Type B pancreatic cell (in vitro differentiated cells): Measurements from ENCODE around the gene ZFPL1. TPM values are rescaled to one million over a fixed set of nuclear protein-coding genes. Genes with fewer than 3 reads are reported as not detected.
"Not testable (repeated sequence)": the region's sequence is repeated elsewhere in the genome, so short reads cannot be mapped to it uniquely, and the experiment has no call there.

Experiments used
- DNase-seq: peaks from one replicate; pipeline ENCODE4 v3.0.0; 2021; ENCODE audit warnings: mixed read lengths; ENCODE audit not compliant: unreplicated experiment; ENCODE audit errors: extremely low spot score
- H3K27ac Mint-ChIP-seq: 2 replicates; pipeline ENCODE4 v1.8.0; 2021; ENCODE audit warnings: mild to moderate bottlenecking, mixed read lengths
- H3K27me3 Mint-ChIP-seq: 2 replicates; pipeline ENCODE4 v1.8.0; 2021; ENCODE audit warnings: mixed read lengths
- H3K36me3 Mint-ChIP-seq: 2 replicates; pipeline ENCODE4 v1.8.0; 2021; ENCODE audit warnings: mixed read lengths
- H3K4me1 Mint-ChIP-seq: one replicate; pipeline ENCODE4 v1.8.0; 2021; ENCODE audit warnings: mixed read lengths; ENCODE audit not compliant: unreplicated experiment
- H3K4me3 Mint-ChIP-seq: 2 replicates; pipeline ENCODE4 v1.8.0; 2021; ENCODE audit warnings: mild to moderate bottlenecking, mixed read lengths
- H3K9me3 Mint-ChIP-seq: 2 replicates; pipeline ENCODE4 v1.8.0; 2021; ENCODE audit warnings: mixed read lengths
- total RNA-seq: library from RNA; stranded (reverse); gene quantifications from 2 replicates; pipeline ENCODE4 v1.2.1, GENCODE V29; 2021; ENCODE audit warnings: low replicate concordance
- TF ChIP-seq, protein P1 (sequence below): fragments of 200-600 bp; sonication (generic); conservative IDR thresholded peaks from 2 replicates; pipeline ENCODE4 v1.5.0; 2021; ENCODE audit warnings: antibody characterized with exemption, mild to moderate bottlenecking

The ZFPL1 gene
- total RNA-seq, 1 donor from 2014 or later: 35.9 TPM

DNA sequence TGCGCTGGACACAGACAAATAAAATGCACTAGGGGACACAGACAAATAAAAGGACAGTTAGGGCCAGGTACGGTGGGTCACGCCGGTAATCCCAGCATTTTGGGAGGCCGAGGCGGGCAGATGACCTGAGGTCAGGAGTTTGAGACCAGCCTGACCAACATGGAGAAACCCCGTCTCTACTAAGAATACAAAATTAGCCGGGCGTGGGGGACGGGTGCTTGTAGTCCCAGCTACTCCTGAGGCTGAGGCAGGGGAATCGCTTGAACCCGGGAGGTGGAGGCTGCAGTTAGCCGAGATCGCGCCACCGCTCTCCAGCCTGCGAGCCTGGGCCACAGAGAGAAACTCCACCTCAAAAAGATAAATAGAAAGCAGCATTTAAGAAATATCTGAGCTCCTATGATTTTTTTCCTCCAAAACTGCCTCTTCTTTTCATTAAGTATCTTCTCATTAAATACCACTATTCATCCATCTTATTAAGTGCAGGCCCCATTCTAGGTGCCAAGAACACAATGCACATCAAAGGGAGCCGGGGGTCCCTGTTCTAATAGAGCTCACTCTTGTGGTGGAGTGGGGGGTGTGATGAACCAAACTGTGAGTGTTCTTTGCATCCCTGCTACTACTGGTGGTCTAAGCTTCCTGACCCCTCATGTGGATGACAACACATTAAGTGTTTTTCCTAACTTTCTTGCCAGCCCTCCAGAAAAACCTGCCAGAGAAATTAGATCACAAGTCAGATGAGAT is 34.2 kb downstream of the ZFPL1 start:
- Mint-ChIP-seq H3K4me3 (peak overlapping the region; percentile 92), H3K27me3 (peaks cover 4% of the 10 kb centered on the region), H3K4me1 (peaks cover 20% of the 10 kb centered on the region), H3K27ac (peak overlapping the region; percentile 89), H3K36me3 (peaks cover 21% of the 10 kb centered on the region), H3K9me3 (no peaks in the 10 kb centered on the region)
- DNase-seq: no peak
- TF ChIP-seq, protein P1, sequence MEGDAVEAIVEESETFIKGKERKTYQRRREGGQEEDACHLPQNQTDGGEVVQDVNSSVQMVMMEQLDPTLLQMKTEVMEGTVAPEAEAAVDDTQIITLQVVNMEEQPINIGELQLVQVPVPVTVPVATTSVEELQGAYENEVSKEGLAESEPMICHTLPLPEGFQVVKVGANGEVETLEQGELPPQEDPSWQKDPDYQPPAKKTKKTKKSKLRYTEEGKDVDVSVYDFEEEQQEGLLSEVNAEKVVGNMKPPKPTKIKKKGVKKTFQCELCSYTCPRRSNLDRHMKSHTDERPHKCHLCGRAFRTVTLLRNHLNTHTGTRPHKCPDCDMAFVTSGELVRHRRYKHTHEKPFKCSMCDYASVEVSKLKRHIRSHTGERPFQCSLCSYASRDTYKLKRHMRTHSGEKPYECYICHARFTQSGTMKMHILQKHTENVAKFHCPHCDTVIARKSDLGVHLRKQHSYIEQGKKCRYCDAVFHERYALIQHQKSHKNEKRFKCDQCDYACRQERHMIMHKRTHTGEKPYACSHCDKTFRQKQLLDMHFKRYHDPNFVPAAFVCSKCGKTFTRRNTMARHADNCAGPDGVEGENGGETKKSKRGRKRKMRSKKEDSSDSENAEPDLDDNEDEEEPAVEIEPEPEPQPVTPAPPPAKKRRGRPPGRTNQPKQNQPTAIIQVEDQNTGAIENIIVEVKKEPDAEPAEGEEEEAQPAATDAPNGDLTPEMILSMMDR: peak; percentile 65

GRCh38 chr11:65118891-65119669 is 35.1 kb downstream of the ZFPL1 start:
- Mint-ChIP-seq H3K27ac (peak overlapping the region; percentile 99), H3K36me3 (peaks cover 21% of the 10 kb centered on the region), H3K4me1 (peaks cover 13% of the 10 kb centered on the region)
- not testable (repeated sequence) for H3K9me3 Mint-ChIP-seq, H3K4me3 Mint-ChIP-seq, DNase-seq, H3K27me3 Mint-ChIP-seq

GRCh38 chr11:65119670-65119995 is 35.6 kb downstream of the ZFPL1 start:
- H3K4me1 Mint-ChIP-seq: peaks cover 16% of the 10 kb centered on the region
- no peaks in the 10 kb centered on the region for H3K9me3 Mint-ChIP-seq
- no peaks in the 10 kb centered on the region for H3K27me3 Mint-ChIP-seq
- H3K36me3 Mint-ChIP-seq: peaks cover 21% of the 10 kb centered on the region
- peak overlapping the region; percentile 99 for H3K27ac Mint-ChIP-seq
- TF ChIP-seq, protein P1: no peak
- no peak for DNase-seq
- peak overlapping the region; percentile 100 for H3K4me3 Mint-ChIP-seq

DNA sequence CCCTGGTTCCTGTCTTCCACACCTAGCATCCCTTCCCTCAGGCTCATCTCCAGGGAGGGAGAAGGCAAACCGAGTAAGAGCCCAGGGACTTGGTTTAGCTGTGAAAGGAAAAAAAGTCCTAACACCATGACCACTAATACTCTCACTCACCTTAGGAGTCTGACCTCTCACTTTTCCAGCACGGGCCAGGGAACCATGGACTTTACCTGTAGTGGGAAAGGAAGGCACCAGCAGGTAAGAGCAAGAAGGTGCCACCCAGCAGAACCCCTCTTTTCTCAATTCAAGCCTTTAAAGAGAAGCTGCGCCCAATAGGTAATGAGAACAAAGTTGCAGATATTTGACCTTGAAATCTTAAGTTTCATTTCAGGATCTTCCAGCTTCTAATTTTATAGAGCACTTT is 36.8 kb downstream of the ZFPL1 start:
- TF ChIP-seq, protein P1: no peak
- Mint-ChIP-seq H3K27me3 (no peaks in the 10 kb centered on the region), H3K4me3 (peak overlapping the region; percentile 100), H3K4me1 (peaks cover 16% of the 10 kb centered on the region), H3K36me3 (peaks cover 21% of the 10 kb centered on the region), H3K9me3 (no peaks in the 10 kb centered on the region), H3K27ac (peak overlapping the region; percentile 99)
- DNase-seq: no peak

GRCh38 chr11:65121447-65121864 is 37.4 kb downstream of the ZFPL1 start:
- Mint-ChIP-seq H3K27me3 (no peaks in the 10 kb centered on the region), H3K27ac (peak overlapping the region; percentile 99), H3K4me1 (peaks cover 16% of the 10 kb centered on the region), H3K4me3 (peak overlapping the region; percentile 100), H3K36me3 (peaks cover 21% of the 10 kb centered on the region), H3K9me3 (no peaks in the 10 kb centered on the region)
- DNase-seq: no peak
- TF ChIP-seq, protein P1: no peak
